Non-pigmented ciliary epithelial cell (primary cell): Measurements from ENCODE around the gene CLEC14A.

Source experiments
- DNase-seq: peaks from one replicate; pipeline ENCODE4 v3.0.0-alpha.2; 2010; ENCODE audit warnings: low read depth

Gene CLEC14A

DNA sequence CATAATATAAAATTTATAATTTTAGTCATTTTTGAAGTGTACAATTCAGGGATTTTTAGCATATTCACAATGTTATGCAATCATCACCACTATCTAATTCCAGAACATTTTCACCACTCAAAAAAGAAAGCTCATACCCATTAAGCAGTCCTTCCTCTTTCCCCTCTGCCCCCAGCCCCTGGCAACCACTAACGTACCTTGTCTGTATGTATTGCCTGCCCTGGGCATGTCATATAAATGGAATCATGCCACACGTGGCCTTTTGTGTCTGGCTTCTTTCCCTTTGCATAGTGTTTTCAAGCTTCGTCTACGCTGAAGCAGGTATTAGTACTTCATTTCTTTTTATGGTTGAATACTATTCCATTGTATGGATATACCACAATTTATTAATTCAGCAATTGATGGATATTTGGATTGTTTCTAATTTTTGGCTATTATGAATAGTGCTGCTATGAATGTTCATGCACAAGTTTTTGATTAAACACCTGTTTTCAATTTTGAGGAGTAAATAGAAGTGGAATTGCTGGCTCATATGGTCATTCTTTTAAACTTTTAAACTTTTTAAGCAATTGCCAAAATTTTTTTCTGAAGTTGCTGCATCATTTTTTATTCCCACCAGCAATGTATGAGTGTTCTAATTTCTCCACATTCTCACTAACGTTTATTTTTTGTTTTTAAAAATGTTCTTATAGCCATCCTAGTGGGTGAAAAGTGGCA is 49.8 kb downstream of the CLEC14A start:
- no peak for DNase-seq

DNA sequence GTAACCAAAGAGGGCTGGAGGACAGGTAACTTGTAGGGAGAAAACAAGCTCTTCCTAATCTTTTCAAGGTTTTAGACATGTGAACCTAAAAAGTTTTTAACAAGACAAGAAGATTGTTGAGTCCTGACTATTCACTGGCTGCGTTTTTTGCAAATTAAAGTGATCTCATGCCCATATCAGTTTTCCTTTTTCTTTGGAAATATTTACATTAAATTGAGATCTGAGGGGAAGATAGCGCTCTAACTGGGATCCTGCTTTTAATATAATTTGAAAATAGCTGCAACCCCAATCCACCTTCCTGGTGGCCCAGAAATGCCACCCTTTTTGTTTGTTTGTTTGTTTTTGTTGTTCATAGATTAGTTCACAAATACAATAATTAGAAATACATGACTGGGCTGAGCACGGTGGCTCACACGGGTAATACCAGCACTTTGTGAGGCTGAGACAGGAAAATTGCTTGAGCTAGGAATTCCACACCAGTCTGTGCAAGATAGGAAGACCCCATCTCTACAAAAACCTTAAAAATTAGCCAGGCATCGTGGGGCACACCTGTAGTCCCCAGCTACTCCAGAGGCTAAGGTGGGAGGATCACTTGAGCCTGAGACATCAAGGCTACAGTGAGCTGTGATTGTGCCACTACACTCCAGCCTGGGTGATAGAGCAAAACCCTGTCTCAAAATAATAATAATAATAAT is 50.6 kb downstream of the CLEC14A start:
- no peak for DNase-seq

DNA sequence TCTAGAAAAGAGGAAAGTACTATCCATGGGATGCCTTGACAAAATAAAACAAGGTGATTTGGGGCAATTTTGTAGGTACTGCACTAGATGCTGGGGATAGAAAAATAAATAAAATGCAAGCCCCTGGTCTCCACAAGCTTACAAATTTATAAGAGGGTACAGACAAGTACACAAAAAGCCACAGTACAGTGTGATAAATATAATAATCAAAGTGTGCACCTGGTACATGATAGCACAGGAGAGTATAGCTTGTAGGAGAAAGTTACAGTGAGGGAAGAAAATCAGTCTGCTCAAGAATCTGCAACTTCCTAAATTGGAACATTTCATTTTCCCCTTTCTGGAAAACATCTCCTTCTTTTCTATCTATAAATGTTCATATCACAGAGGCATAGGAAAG is 51.2 kb downstream of the CLEC14A start:
- no peak for DNase-seq
